Transverse colon (tissue), 4 donors: ENCODE data around the gene GOPC. TPM values are rescaled to one million over a fixed set of nuclear protein-coding genes. Genes with fewer than 3 reads are reported as not detected.
"Not testable (repeated sequence)": the region's sequence is repeated elsewhere in the genome, so short reads cannot be mapped to it uniquely, and the experiment has no call there.

Experiments used
- DNase-seq: peaks from one replicate; pipeline ENCODE4 v3.0.0-alpha.2; 2019
- H3K27ac ChIP-seq, 4 donors: fragments of 200-600 bp; sonication (generic); 2 replicates each; pipeline ENCODE4 v1.5.1; 2016 to 2018; ENCODE audit warnings: inconsistent platforms in 4 of 4
- H3K27me3 ChIP-seq: fragments of 200-600 bp; sonication (generic); 2 replicates; pipeline ENCODE4 v1.5.1; 2017; ENCODE audit warnings: inconsistent platforms
- H3K36me3 ChIP-seq, 4 donors: fragments of 200-600 bp; sonication (generic); 2 replicates each; pipeline ENCODE4 v1.5.1; 2017 to 2019; ENCODE audit warnings: inconsistent platforms in 4 of 4
- H3K4me1 ChIP-seq, 4 donors: fragments of 200-600 bp; sonication (generic); 2 replicates each; pipeline ENCODE4 v1.5.1; 2017 to 2020; ENCODE audit warnings: inconsistent platforms in 4 of 4
- H3K4me3 ChIP-seq, 4 donors: fragments of 200-600 bp; sonication (generic); 1 replicate in 1 of 4; 2 replicates in 3 of 4; pipeline versions ENCODE4 v1.5.1 to v1.6.1; 2017 to 2019; ENCODE audit warnings: inconsistent platforms in 4 of 4
- H3K9me3 ChIP-seq, 2 donors: fragments of 200-600 bp; sonication (generic); 2 replicates each; pipeline ENCODE4 v1.5.1; 2017 to 2019; ENCODE audit warnings: inconsistent platforms in 2 of 2
- CTCF ChIP-seq, 5 experiments: fragments of 200-600 bp in 3 of 5; fragments of 450-650 bp in 2 of 5; sonication (generic) in 3 of 5; IDR thresholded peaks; 1 replicate in 2 of 5; 2 replicates in 3 of 5; pipeline ENCODE4 v1.5.1; 2016 to 2017; ENCODE audit warnings: antibody characterized with exemption in 5 of 5, inconsistent platforms in 3 of 5, mild to moderate bottlenecking in 2 of 5, moderate library complexity in 1 of 5
- EP300 ChIP-seq: sonication (generic); formaldehyde crosslinking; IDR thresholded peaks from one replicate; pipeline ENCODE4 v1.6.1; 2017; ENCODE audit warnings: antibody characterized with exemption, low read depth
- POLR2A ChIP-seq: fragments of 450-650 bp; IDR thresholded peaks from one replicate; pipeline ENCODE4 v1.6.1; 2016; ENCODE audit warnings: antibody characterized with exemption, mild to moderate bottlenecking, moderate library complexity
- POLR2AphosphoS5 ChIP-seq, 3 donors: sonication (generic); formaldehyde crosslinking; IDR thresholded peaks; one replicate each; pipeline ENCODE4 v1.6.1; 2016; ENCODE audit warnings: antibody characterized with exemption in 3 of 3
- WGBS, 2 donors: methylation state at CpG; one replicate each; pipeline ENCODE4 v1.1.5; 2018; ENCODE audit warnings: low coverage in 1 of 2; 5-methylcytosine and 5-hydroxymethylcytosine counted together
- in situ Hi-C, 4 donors: fragments of 200-750 bp; cut with MboI; loops; one replicate each; pipeline versions ENCODE4 v1.15.0 to v1.15.1; 2017; ENCODE audit warnings: low sequenced_read_pairs in 3 of 4, low pct_ligation_motif_present in 1 of 4, low pct_unique_long_range_greater_than_20kb in 1 of 4
- intact Hi-C: fragments of 100-400 bp; cut with DNase I; formaldehyde crosslinking; loops from one replicate; pipeline ENCODE4 v1.15.1; 2023; ENCODE audit warnings: low total_unique reads
- total RNA-seq, 4 donors: library from RNA; depleted of rRNA; stranded (reverse); fragments of >200 nt; gene quantifications; one replicate each; pipeline ENCODE4 v1.1.0, GENCODE V29; 2016

The GOPC gene
- 10 to 100 TPM; 18.3 to 39.9 (median 29.5) TPM for total RNA-seq

- TF ChIP-seq EP300 (no peak), CTCF (IDR thresholded peaks at IDR 0.05) (peak in 1 of 5 experiments; percentile 12), POLR2A (peak; percentile 95), POLR2AphosphoS5 (IDR thresholded peaks at IDR 0.05) (peak; percentile 96 to 99 (median 98))
- DNase-seq = peak; percentile 96
- H3K36me3 ChIP-seq = no peaks in the 10 kb centered on the region
- peak within 1 kb of the TSS; percentile 84 to 96 (median 90) for H3K4me3 ChIP-seq
- intact Hi-C loops (no loop called here), in situ Hi-C loops (no loop called here)
- H3K9me3 ChIP-seq = no peaks in the 10 kb centered on the region
- H3K27ac ChIP-seq = peak within 1 kb of the TSS; percentile 86 to 94 (median 92)
- 0 to 1% methylated on average over 1 to 48 of the region's 60 CpGs for WGBS, 2 donors
- H3K4me1 ChIP-seq = peaks cover 15 to 41% (median 25%) of the 10 kb centered on the region in 4 donors
- H3K27me3 ChIP-seq = no peaks in the 10 kb centered on the region
Observed at GRCh38 chr6:117602151-117602898, at the start of gene GOPC. Gene GOPC, minus strand, starts transcription at chr6:117602511. Its CDS starts 223 bp downstream, at chr6:117602288.

- H3K9me3 ChIP-seq, intact Hi-C loops, H3K4me1 ChIP-seq, H3K27ac ChIP-seq, H3K27me3 ChIP-seq, H3K4me3 ChIP-seq, DNase-seq, in situ Hi-C loops, H3K36me3 ChIP-seq: not testable (repeated sequence)
- WGBS, 2 donors = 82% methylated on average over 3 of the region's 3 CpGs; no CpG with 5 or more reads in 1 of the 2 donors
Observed at GRCh38 chr6:117651984-117652383, 49.7 kb upstream of the GOPC start.

- intact Hi-C loops = no loop called here
- TF ChIP-seq EP300 (no peak), CTCF (IDR thresholded peaks at IDR 0.05) (no peak), POLR2A (no peak), POLR2AphosphoS5 (IDR thresholded peaks at IDR 0.05) (no peak)
- Histone ChIP-seq H3K27me3 (no peaks in the 10 kb centered on the region), H3K4me1 (no peaks in the 10 kb centered on the region), H3K4me3 (no peak overlapping the region), H3K36me3 (no peaks in the 10 kb centered on the region), H3K9me3 (no peaks in the 10 kb centered on the region), H3K27ac (no peak overlapping the region)
- 93 to 95% methylated on average over 2 of the region's 2 CpGs for WGBS, 2 donors
- in situ Hi-C loops = no loop called here
- DNase-seq = no peak
Observed at GRCh38 chr6:117642976-117643375, 40.7 kb upstream of the GOPC start.

- WGBS, 2 donors = 63 to 89% methylated on average over 1 of the region's 1 CpG
- Histone ChIP-seq H3K27me3 (no peaks in the 10 kb centered on the region), H3K4me1 (no peaks in the 10 kb centered on the region), H3K36me3 (no peaks in the 10 kb centered on the region), H3K27ac (no peak overlapping the region), H3K9me3 (no peaks in the 10 kb centered on the region), H3K4me3 (no peak overlapping the region)
- intact Hi-C loops (no loop called here), in situ Hi-C loops (no loop called here)
- DNase-seq = no peak
- TF ChIP-seq POLR2AphosphoS5 (IDR thresholded peaks at IDR 0.05) = no peak
- TF ChIP-seq EP300 = no peak
- no peak for TF ChIP-seq CTCF (IDR thresholded peaks at IDR 0.05)
- no peak for TF ChIP-seq POLR2A
Observed at GRCh38 chr6:117637770-117638169, 35.5 kb upstream of the GOPC start.
